NCI-H1436 (cell line): ENCODE data around the gene EPS8L3.

Experiments
- DNase-seq: peaks from one replicate; lab custom pipeline; 2025; lab: John Stamatoyannopoulos, UW

The EPS8L3 gene

DNA sequence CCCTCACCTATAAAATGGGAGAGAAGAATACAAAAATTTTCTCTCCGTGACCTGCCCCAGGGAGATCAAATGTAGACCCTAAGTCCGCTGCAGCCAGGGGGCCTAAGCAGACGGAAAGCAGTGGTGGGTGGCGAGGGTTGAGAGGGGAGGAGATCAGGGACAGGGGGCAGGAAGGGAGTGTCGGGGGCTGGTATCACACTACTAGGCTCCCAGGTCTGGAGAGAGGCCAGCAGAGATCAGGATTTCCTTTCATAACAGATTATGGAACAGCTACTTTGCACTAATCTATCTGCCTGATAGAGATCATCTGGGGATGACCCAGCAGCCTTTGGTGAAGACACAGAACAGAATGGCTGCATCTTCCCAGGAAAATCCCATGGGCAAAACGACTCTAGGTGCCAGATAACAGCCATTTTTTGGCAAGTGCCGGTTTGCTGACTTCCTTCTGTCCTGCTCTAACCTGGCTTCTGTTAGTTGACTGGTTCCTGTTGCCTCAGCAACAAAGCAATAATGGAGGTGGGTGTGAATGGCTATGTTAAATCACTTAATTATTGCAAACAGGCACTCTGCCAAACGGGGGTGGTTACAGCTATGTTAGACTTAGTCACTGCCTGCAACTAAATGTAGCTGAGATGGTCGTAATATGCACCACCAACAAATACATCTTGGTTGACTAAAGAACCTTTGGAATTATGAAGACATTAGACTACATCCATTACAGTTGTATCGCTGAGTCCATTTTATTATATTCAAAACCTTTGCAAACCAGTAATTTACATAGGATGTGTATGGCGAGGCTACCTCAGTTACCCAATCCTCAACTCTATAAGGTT, 30.0 kb upstream of the EPS8L3 start:
- DNase-seq, result peak; percentile 95

DNA sequence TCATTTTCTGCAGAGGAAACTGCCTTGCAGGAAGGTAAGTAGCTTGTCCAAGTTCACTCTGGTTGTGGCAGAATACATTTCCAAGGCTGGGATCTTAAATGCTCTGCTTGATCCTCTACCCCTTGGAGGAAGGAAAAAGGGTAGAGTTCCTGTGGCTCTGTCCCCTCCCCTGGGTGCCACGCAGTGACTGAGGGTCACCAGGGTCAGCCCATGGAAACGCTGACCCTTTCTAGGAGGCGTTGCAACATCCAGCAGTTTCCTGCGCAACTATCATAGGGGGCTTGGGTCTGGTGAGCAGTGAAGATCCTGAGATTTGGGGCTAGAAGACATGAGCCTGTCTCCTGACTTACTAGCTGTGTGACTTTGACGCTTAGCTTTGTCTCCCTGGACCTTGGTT, 29.4 kb upstream of the EPS8L3 start:
- DNase-seq, result no peak

DNA sequence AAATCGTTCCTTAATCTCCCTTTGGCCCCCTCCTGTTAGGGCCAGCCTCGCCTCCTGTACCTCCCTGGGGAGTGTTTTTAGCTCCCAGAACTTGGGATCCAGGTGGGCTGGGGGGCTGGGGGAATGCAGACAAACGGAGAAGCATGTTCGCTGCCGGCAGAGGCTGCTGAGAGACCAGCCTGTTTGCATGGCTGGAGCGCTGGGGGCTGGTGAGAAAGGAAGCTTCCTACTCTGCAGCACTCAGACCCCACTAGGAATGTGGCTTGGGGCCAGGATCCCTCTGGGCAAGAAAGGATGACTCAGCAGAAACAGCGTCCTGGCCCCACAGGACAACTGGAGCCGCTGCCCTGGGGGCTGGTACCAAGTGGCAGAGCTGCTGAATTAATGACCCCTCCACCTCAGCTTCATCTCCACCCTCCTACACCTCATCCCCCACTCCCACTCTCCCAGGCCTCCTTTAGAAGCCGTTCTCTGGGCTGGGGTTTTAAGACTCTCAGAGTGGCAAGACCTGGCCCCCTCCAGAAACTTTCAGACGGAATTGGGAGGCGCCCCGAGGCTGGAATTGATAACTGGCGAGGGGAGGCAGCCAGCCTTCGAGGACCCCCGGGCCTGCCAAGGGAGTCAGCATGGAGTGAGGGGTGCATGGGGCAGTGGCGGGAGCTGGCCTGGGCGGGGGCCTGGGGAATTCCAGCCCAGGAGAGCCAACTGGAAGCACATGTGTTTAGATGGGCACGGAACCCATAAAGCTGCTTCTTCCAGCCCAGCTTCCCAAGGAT, 28.5 kb upstream of the EPS8L3 start:
- peak; percentile 27 for DNase-seq

DNA sequence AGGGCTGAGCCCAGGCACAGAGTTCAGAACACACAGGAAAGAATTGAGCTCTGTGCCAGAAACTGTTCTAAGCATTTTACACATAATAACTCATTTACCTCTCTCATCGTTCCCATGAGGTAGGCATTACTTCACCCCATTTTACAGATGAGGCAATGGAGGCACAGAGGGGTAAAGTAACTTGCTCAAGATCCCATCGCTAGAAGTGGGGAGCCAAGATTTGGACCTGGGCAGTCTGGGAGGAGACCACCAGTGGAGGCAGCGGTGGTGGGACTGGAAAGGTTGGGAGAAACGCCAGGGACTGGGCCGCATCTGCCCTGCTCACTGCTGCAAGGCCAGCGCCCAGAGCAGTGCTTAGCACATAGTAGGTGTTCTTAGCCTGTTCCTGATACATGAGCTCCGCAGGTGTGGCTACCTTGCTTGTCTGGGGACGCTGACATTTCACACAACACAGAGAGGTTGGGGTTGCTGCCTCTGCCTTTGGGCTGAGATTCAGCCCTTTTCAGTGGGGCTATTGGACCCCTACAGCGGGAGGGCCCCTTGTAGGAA, 27.8 kb upstream of the EPS8L3 start:
- DNase-seq, result no peak

DNA sequence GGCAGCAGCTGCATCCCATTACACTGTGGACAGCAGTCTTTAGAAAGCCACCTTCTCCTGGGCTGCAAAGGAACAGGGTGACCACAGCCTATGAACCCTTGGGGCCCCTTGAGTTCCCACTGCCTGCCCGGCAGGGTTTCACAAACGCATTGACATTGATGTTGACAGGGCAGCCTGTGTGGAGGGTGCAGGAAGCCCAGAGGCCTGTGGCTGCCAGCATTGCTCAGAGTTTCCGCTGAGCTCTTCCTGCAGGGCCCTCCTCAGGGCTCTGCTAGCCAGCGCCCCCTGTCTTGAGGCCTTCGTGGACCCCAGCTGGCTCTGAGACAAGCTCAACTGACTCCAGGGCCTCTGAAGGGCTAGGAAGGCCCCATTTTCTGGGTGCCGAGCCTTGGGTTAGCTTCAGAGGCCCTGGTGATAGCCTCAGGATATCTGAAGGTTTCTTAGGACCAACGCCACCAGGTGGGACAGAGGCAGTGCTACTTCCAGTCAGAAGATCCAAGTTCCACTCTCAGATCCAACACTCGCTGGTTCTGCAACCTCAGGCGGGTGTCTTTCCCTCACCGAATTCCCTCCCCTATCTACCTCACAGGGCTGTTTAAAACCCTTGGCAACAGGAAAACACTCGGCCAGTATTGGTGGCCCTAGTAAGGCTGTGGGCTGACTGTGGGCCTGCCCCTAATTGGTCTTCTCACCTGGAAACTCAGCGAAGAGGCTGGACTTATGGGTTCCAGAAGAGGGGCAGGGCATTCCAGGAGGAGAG, 27.2 kb upstream of the EPS8L3 start:
- DNase-seq, result no peak

DNA sequence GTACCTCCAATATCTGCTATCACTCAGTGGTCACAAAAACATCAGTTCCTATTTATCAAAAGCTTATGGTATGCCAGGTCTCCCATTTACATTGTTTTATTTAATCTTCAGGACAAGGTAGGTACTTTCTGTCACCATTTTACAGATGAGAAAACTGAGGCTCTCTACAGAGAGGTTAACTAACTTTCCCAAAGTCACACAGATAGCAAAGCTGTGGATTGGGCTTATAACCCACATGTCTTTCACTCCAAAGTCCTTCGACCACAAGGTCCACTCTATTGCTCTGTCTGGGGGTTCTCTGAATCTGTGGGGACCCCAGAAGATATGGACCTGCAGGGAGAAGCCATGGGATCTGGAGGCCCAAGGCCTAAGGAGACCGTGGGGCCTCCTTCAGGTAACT, 26.6 kb upstream of the EPS8L3 start:
- no peak for DNase-seq

DNA sequence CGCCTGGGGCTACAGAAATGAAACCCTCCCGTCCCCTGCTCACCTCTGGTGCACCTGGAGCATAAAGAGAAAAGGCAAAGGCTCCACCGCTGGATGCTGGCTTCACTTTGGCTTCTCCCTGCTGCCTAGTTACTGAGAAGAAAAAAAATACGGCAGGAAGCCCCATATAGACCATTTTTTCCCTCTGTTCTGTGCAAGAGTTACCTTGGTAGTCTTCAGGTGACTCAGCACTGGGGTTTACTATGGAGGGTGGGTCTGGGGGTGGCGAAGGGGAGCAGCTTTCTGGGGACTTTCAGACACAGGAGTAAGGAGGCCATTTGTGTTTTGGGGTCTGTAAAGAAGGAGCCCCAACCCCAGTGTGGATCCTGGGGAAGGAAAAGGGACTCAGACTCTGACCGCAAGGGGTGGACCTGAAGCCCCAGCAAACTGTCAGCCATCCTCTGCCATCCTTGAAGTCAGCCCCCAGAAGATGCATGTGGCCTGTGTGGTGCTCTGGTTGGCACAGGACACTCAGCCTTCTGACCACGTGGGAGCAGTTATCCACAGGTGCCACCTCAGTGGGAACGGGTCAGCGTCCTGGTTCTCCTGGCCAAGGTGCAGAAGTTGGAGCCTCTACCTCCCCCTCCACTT, 25.9 kb upstream of the EPS8L3 start:
- no peak for DNase-seq

DNA sequence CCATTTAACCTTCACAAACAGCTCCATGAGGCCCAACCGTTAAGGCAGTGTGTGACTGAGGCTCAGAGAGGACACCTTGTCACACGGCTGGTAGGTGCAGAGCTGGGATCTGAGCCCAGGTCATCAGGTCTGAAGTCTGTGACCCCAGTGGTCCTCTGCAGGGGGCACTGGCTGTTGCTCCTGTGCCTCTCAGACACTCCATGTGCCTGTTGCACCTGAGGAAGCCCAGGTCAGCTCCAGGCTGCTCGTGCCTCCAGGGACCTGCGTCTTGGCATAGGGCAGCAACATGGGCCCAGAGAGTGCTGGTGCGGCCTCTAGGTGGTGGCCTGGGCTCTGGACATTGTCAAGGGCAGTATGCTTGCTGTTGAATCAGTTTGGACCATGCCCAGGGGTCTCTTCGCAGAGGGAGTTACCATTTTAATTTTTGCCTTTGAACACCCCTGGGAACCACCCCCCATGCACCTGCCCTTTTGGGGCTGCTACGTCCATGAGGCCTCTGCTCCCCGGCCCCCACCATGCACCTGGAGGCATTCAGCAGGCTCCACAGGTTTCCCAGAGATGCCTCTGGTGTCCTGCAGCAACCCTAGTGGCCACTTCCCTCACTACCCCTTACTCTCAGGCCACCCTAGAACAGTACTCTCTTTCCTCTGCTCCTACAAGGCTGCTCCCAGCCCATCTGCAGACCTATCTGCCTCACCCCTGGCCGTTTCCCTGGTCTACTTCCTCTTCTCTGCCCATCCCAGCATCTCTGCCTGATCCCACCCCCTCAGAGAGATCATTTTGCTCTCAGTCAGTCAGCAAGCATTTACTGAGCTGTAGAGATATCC, 25.2 kb upstream of the EPS8L3 start:
- no peak for DNase-seq

DNA sequence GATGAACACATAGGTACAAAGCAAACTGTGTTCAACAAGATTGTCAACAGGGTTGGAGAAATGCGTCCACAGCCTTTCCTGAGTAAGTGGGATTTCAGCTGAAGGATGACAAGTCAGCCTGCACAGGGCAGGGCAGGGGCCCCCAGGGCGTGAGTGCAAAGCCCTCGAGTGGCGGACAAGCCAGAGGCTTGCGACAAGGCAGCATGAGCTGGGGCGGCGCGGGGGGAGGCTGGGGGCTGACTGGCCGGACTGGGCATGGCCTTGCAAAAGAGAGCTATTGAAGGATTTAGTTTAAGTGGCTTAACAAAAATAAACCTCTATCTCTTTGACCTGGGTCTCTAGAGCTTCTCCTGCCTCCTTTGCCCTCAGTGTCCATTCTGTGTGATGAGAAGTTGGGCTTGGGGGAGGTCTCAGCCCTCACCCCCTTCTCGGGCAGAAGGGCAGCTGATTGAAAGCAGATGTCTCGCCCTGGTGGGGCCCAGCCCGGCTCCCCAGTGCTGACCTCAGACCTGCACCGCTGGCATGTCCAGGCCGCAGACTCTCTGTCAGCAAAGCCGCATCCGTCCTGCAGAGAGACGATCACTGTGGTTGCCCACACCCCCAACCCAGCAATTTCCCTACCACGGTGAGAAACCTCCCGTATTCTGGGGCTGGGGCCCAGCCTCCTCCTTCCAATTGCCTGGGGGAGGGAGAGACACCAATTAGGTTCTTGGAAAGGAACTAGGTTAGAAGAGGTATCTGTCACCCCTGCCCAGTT, 24.3 kb upstream of the EPS8L3 start:
- DNase-seq, result no peak

DNA sequence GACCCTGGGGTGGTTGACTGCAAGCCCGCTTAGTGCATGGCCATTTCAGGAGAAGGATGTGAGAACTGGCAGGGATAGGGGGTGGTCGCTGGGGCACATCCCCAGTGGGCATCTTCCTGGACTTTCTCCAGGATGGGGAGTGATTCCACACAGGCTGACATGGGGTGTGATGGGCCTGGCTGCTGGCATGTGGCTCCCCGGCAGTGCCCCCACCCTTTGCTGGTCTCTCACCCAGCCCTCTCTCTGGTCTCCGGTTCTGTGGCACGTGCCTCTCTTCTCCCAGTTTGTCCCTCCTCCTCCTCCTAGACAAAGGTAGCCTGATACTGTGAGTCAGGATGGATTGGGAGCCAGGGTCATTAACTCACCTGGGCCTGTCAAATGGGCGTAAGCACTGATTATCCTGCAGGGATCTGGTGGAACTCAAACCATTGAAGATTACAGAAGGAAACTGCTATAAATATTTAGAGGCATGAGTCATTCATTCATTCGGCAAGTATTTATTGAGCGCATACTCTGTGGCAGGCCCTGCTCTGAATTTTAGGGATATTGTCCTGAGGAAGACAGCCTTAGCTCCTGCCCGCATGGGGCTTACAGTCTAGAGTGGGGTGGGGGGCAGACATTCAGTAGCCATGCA, 23.6 kb upstream of the EPS8L3 start:
- no peak for DNase-seq

DNA sequence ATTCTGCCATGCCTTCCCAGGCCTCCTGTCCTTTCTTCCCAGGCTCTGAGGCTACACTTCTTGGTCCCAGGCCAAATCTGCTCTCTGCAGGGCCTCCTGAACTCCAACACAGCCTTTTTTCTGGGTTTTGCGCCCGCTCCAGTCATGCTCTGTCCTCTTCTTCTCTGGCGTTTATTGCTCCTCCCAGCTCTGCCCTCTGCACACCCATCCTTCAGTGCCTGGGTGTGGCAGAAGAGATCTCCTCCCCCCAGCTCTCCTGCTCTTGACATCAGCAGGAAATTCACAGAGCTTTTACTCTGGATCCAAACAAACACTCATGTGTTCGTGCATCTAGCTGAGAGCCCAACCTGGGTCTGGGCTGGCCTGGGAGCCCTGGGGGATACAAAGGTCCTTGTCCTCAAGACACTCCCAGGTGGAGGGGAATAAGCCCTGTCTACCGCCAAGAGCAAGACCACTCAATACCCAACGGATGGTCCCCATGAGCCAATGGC, 22.9 kb upstream of the EPS8L3 start:
- DNase-seq, result no peak

DNA sequence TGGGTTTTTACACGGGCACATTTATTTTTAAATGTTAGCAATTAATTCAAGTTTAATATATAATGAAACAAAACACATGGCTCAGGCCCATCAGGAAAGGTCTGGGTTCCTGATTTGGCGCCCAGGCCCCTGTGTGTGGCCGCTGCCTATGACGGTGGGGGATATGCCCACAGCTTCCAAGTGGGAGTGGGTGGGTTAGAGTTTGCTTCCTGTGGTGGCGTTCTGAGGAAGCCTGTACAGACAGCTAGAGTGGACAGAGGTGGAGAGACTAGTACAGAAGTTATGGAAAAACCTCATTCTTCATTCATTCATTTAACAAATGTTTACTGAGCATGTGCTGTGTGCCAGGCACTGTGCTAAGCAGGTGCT, 22.4 kb upstream of the EPS8L3 start:
- DNase-seq, result no peak

DNA sequence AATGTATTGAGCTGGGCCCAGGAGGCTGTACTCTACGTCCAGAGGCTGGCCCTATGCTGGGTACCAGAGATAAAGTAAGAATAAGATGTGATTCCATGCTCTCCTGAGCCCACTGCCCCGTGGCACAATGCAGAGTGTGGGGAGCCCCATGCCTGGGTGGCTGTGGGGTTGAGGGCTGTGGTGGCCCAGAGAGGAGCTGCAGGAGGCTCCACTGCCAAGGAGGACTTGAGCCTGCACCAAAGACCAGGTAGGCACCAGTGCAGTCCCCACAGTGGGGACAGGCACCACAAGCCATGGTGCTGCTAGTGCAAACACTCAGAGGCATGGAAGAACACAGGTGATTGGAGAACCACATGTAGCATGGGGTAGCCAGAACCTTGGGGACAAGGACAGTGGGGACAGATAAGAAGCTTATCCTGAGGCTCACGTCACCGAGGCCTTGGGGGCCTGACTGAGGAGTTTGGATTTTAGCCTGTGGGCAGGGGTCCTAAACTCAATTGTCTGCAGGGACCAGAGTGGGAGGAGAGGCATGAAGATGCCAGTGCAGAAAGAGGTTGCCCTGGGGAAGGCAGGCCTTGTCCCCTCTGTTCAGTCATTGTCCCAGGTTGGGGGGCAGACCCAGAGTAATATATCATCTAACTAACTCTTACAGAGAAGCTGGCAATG, 21.9 kb upstream of the EPS8L3 start:
- no peak for DNase-seq

DNA sequence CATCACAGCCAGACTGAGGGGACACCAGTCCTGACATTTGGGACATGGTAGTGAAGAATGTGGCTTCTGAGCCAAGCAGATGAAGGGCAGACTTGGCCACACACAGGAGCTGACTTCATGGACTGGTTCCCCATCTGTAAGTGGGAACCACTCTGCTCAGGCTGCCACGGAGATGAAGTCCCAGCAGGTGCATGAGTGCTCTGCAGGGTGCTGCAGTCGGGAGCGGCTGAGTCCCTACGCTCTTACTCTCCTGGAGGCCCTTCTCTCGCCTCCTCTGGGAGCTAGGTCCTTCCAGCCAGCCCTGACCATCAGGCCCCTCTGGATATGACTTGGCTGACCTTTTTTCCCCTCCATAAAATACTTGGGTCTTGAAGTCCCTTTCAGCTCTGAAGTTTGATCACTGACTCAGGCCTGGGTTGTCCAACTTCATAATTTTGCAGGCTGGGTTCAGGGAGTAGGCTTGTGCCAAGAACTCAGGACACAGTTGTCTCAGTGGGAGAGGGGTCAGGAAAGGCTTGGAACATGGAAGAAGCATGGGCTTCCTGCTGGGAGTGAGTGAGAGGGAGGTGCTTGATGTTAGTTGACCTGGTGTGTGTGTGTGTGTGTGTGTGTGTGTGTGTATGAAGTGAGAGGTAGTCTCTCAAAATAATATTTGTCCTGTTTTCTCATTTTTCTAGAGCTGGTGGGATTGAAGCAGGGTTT, 21.0 kb upstream of the EPS8L3 start:
- no peak for DNase-seq

DNA sequence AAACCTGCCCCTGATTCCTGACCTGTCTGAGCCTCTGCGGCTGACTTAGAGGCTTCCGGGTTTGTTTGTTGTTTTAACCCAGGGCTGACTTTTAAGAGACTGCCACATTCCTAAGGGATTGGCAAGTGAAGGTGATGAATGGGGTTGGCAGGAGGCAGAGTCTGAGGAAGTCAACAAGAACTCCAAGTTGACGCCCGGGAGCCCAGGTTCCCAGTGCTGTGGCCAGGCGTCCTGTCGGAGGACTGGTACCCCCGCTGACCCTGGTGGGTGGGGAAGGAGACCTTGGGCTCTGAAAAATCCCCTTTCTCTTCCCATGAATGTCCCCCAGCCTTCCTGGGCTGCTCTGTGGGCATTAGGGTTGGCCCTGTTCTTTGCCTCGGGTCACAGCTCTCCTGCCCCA, 19.7 kb upstream of the EPS8L3 start:
- no peak for DNase-seq

DNA sequence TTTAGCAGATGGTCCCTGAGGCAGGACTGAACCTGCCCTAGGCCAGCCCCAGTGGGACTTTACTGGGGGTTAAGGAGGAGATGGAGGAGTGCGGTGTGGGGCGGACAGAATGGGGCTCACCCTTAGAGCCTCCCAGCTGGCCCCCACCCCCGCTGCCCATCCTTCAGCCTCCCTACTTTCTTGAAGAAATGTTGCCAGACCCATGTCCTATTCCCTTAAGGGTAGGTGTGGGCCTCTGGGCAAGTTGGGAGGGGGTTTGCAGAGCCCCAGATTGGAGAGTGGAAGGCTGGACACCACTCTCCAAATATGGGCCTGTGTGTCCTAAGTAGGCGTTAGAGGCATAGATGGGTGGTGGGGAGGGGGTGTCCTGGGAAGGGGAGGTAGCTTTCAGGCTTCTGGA, 19.2 kb upstream of the EPS8L3 start:
- no peak for DNase-seq

DNA sequence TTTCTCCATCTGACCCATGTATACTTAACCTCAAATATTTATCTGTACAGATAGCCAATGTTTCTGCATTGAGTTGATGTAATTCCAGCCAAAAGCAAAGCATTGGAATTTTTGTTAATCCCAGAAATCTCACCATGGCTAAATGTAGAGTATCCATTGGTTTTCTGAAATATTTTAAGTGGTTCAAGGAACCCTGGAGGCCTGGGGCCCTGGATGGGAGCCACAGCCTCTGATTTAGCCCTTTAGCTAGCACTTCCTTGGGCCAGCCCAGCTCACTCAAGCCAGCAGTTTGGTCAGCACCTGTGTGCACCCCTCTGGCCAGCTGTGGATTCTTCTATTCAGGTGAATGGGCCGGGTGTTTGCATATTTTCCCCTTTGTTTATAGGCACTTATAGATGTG, 18.8 kb upstream of the EPS8L3 start:
- DNase-seq, result no peak

DNA sequence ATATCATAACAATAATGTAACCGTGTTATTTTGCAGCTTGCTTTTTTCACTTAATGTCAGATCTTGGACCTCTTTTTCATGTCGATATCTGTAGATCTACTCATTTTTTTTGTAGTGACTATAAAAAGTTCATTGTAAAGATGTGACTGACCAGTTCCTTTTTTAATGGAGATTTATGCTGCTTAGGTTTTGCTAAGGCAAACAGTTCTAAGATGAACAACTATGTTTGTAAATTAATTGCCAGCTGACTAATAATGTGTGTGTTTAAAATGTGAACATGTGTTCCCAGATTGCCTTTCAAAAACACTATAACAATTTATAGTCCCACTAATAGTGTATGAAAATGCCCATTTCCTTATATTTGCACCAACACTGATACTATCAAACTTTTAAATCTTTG, 18.1 kb upstream of the EPS8L3 start:
- no peak for DNase-seq

DNA sequence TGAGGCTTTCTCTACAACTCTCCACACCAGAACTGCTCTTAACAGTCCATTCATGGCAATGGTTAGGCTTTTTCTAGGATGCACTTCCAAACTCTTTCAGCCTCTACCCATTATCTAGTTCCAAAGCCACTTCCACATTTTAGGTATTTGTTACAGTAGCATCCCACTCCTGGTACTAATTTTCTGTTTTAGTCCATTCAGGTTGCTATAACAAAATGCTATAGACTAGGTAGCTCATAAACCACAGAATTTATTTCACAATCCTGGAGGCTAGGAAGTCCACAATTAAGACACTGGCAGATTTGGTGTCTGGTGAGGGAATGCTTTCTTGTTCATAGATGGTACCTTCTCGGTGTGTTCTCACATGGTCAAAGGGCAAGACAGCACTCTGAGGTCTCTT, 17.3 kb upstream of the EPS8L3 start:
- no peak for DNase-seq
